Stomach smooth muscle (tissue), 2 donors: ENCODE data around the gene RPS18.
"Not testable (repeated sequence)": the region's sequence is repeated elsewhere in the genome, so short reads cannot be mapped to it uniquely, and the experiment has no call there.

ENCODE experiments used
- H3K27ac ChIP-seq: one replicate; pipeline ENCODE4 v1.7.0; 2013; ENCODE audit warnings: mild to moderate bottlenecking, low read length, inconsistent platforms
- H3K27me3 ChIP-seq, 2 donors: one replicate each; pipeline ENCODE4 v1.7.0; 2013; ENCODE audit warnings: low read length in 2 of 2; ENCODE audit not compliant: insufficient read depth in 2 of 2, control insufficient read depth in 1 of 2
- H3K36me3 ChIP-seq, 2 donors: one replicate each; pipeline ENCODE4 v1.7.0; 2013; ENCODE audit warnings: low read length in 2 of 2; ENCODE audit not compliant: control insufficient read depth in 2 of 2, insufficient read depth in 2 of 2
- H3K4me1 ChIP-seq: one replicate; pipeline ENCODE4 v1.7.0; 2013; ENCODE audit warnings: low read length; ENCODE audit not compliant: control insufficient read depth, insufficient read depth
- H3K4me3 ChIP-seq, 2 donors: one replicate each; pipeline ENCODE4 v1.7.0; 2013; ENCODE audit warnings: low read length in 2 of 2
- H3K9ac ChIP-seq, 2 donors: one replicate each; pipeline ENCODE4 v1.7.0; 2013; ENCODE audit warnings: low read length in 2 of 2, mild to moderate bottlenecking in 1 of 2
- H3K9me3 ChIP-seq, 2 donors: one replicate each; pipeline ENCODE4 v1.7.0; 2013; ENCODE audit warnings: low read length in 2 of 2; ENCODE audit not compliant: control insufficient read depth in 2 of 2
- donor health status: healthy.
- donor health status: Pancreatic carcinoma.

Gene RPS18

DNA sequence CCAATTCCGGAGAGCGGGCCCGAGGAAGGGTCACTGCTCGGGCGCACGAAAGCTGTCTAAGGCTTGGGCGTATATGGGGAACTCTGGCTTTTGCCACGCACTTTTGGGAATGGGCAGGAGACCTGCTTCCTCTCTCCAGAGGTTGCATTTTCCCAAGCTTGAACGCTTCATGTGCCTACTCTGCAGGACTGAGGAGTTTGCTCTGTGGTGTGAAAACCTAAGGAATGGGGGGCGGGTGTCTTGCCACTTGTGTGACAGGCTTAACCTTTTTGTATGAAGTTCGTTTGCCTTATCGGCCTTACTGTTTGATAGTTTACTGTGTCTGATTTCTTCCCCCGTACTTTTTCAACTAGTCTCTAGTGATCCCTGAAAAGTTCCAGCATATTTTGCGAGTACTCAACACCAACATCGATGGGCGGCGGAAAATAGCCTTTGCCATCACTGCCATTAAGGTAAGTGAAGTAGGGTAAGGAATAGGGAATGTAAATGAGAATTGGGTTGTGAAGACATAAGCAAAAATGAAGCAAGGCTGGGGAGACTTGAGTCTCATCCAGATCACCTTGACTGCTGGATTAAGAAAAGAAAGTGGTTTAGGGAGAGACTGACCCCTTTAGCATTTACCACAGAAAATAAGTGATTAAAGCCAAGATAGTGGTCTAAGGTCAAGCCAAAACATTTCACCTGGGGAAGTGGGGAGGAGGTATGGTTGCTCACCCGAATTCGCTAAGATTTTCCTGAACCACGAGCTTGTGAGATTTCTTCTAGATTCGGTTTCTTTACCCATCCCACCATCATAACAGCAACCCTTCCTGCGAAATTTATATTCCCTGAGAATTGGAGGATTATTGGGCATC is 627 bp downstream of the RPS18 start:
- peaks cover 58% of the 10 kb centered on the region for H3K4me1 ChIP-seq
- peak overlapping the region; percentile 80 to 99 for H3K9ac ChIP-seq
- no peaks in the 10 kb centered on the region for H3K27me3 ChIP-seq
- H3K36me3 ChIP-seq = peaks cover 26 to 44% of the 10 kb centered on the region in 2 donors
- H3K9me3 ChIP-seq = no peaks in the 10 kb centered on the region
- peak overlapping the region; percentile 98 for H3K27ac ChIP-seq
- H3K4me3 ChIP-seq = peak overlapping the region; percentile 98

- H3K27ac ChIP-seq = no peak overlapping the region
- H3K4me1 ChIP-seq = peaks cover 64% of the 10 kb centered on the region
- H3K27me3 ChIP-seq = no peaks in the 10 kb centered on the region
- peak overlapping the region; percentile 98 for H3K4me3 ChIP-seq
- H3K36me3 ChIP-seq = peaks cover 19 to 36% of the 10 kb centered on the region in 2 donors
- peak overlapping the region; percentile 80 to 99 for H3K9ac ChIP-seq
- H3K9me3 ChIP-seq = no peaks in the 10 kb centered on the region
Observed at GRCh38 chr6:33273129-33273923, 1.5 kb downstream of the RPS18 start.

GRCh38 chr6:33273924-33274902 is 2.3 kb downstream of the RPS18 start:
- H3K4me1 ChIP-seq = peaks cover 70% of the 10 kb centered on the region
- H3K9me3 ChIP-seq = no peaks in the 10 kb centered on the region
- no peak overlapping the region for H3K9ac ChIP-seq
- no peak overlapping the region for H3K27ac ChIP-seq
- H3K36me3 ChIP-seq = peaks cover 19 to 29% of the 10 kb centered on the region in 2 donors
- no peaks in the 10 kb centered on the region for H3K27me3 ChIP-seq
- H3K4me3 ChIP-seq = no peak overlapping the region

DNA sequence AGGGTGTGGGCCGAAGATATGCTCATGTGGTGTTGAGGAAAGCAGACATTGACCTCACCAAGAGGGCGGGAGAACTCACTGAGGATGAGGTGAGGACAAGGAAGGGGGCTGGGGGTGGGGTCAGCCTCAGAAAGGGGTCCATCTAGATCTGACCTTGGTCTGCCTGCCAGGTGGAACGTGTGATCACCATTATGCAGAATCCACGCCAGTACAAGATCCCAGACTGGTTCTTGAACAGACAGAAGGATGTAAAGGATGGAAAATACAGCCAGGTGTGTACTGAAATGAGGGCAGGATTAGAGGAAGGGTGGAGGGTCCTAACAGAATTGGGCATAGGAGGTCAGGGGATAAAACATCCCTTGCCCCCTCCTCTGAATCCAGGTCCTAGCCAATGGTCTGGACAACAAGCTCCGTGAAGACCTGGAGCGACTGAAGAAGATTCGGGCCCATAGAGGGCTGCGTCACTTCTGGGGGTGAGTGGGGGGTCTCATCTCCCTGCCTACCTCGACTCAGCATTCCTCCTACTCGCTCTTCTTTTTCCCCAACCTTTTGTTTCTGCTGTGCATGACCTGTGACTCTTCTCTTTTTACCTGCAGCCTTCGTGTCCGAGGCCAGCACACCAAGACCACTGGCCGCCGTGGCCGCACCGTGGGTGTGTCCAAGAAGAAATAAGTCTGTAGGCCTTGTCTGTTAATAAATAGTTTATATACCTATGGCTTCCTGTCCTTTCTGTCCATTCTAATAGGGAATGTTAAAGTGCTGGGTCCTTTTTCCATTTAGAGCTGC is 4.1 kb downstream of the RPS18 start:
- peak overlapping the region in 1 of 2 donors; percentile 66 for H3K9ac ChIP-seq
- peak overlapping the region; percentile 77 for H3K27ac ChIP-seq
- peaks cover 23 to 39% of the 10 kb centered on the region in 2 donors for H3K36me3 ChIP-seq

DNA sequence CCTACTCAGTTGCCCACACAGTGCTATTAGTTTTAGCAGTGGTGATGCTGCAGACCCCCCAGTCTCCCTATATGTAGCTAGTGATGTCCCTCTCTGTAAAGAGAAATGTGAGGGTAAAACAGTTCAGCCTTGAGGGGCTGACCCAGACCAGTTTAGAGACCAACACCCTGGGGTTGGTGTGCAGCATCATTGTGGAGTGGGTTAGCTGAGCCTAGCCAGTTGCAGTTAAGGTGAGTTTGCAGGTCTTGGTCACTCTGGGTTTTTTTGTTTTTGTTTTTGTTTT is 4.6 kb downstream of the RPS18 start:
- Histone ChIP-seq H3K9ac (peak overlapping the region; percentile 66 to 68), H3K4me1 (peaks cover 62% of the 10 kb centered on the region), H3K36me3 (peaks cover 23 to 39% of the 10 kb centered on the region in 2 donors), H3K4me3 (peak overlapping the region; percentile 76 to 81), H3K27me3 (no peaks in the 10 kb centered on the region), H3K27ac (peak overlapping the region; percentile 77), H3K9me3 (no peaks in the 10 kb centered on the region)

More for the DNA sequence above, 4.1 kb downstream of the RPS18 start:
- Histone ChIP-seq H3K4me1 (peaks cover 66% of the 10 kb centered on the region), H3K4me3 (peak overlapping the region; percentile 76 to 81)
- not testable (repeated sequence) for H3K27me3 ChIP-seq, H3K9me3 ChIP-seq

- Histone ChIP-seq H3K4me3 (peak within 1 kb of the TSS; percentile 76 to 81), H3K4me1 (peaks cover 60% of the 10 kb centered on the region), H3K9ac (peak within 1 kb of the TSS; percentile 66 to 68), H3K9me3 (no peaks in the 10 kb centered on the region), H3K27me3 (no peaks in the 10 kb centered on the region), H3K27ac (peak within 1 kb of the TSS; percentile 77), H3K36me3 (peaks cover 24 to 40% of the 10 kb centered on the region in 2 donors)
Observed at GRCh38 chr6:33276864-33277662, 5.2 kb downstream of the RPS18 start, which contains the start of gene B3GALT4. Gene B3GALT4, plus strand, starts transcription at chr6:33277123. Its CDS starts 297 bp downstream, at chr6:33277420.

GRCh38 chr6:33277663-33278391 is 6.0 kb downstream of the RPS18 start:
- Histone ChIP-seq H3K36me3 (peaks cover 29 to 48% of the 10 kb centered on the region in 2 donors), H3K9ac (peak overlapping the region; percentile 66 to 68), H3K27ac (peak overlapping the region; percentile 77), H3K27me3 (no peaks in the 10 kb centered on the region), H3K9me3 (no peaks in the 10 kb centered on the region), H3K4me1 (peaks cover 54% of the 10 kb centered on the region), H3K4me3 (peak overlapping the region; percentile 76 to 81)

DNA sequence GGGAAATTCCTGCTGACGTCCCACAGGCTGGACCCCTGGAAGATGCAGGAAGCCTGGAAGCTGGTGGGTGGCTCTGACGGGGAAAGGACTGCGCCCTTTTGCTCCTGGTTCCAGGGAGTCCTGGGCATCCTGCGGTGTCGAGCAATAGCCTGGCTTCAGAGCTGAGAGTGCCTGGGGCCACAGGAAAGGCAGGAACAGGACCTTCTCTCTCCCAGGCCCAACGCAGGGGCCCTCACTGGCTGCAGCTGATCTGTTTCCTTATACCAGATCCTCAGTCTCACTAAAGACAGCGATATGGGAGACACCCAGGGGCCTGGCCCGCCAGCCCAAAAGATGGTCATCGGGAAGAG is 6.5 kb downstream of the RPS18 start:
- peaks cover 25 to 45% of the 10 kb centered on the region in 2 donors for H3K36me3 ChIP-seq
- H3K27me3 ChIP-seq = no peaks in the 10 kb centered on the region
- H3K9ac ChIP-seq = no peak overlapping the region
- no peaks in the 10 kb centered on the region for H3K9me3 ChIP-seq
- H3K4me1 ChIP-seq = peaks cover 48% of the 10 kb centered on the region
- H3K4me3 ChIP-seq = peak overlapping the region in 1 of 2 donors; percentile 81
- H3K27ac ChIP-seq = peak overlapping the region; percentile 77

- Histone ChIP-seq H3K9me3 (no peaks in the 10 kb centered on the region), H3K4me3 (no peak overlapping the region), H3K36me3 (peaks cover 25 to 46% of the 10 kb centered on the region in 2 donors), H3K27me3 (no peaks in the 10 kb centered on the region), H3K4me1 (peaks cover 46% of the 10 kb centered on the region), H3K27ac (no peak overlapping the region), H3K9ac (no peak overlapping the region)
Observed at GRCh38 chr6:33278810-33279209, 6.9 kb downstream of the RPS18 start.
